CD4-positive, CD25-positive, alpha-beta regulatory T cell (primary cell): ENCODE results near the gene IFT80. TPM values are rescaled to one million over a fixed set of nuclear protein-coding genes. Genes with fewer than 3 reads are reported as not detected.
"Not testable (repeated sequence)": the region's sequence is repeated elsewhere in the genome, so short reads cannot be mapped to it uniquely, and the experiment has no call there.

Experiments
- ATAC-seq, 2 donors: fragments of 150-1000 bp; cut with Tn5 transposase; one replicate each; pipeline ENCODE4 v1.10.0; 2021; ENCODE audit warnings: low read depth in 2 of 2, moderate number of reproducible peaks in 2 of 2, moderate library complexity in 1 of 2
- DNase-seq, 3 donors: peaks; one replicate each; pipeline versions ENCODE4 v3.0.0 to v3.0.0-alpha.2; 2012 to 2022; ENCODE audit warnings: mixed read lengths in 1 of 3
- H3K27ac ChIP-seq: one replicate; pipeline ENCODE4 v1.7.0; 2013; ENCODE audit warnings: mild to moderate bottlenecking, low read length; ENCODE audit not compliant: insufficient read depth, poor library complexity, severe bottlenecking
- H3K27me3 ChIP-seq: one replicate; pipeline ENCODE4 v1.7.0; 2013; ENCODE audit warnings: low read length; ENCODE audit not compliant: control insufficient read depth, insufficient read depth
- H3K36me3 ChIP-seq: one replicate; pipeline ENCODE4 v1.7.0; 2013; ENCODE audit warnings: mild to moderate bottlenecking, low read length, moderate library complexity; ENCODE audit not compliant: control insufficient read depth, insufficient read depth
- H3K4me1 ChIP-seq: 2 replicates; pipeline ENCODE4 v1.7.0; 2013; ENCODE audit warnings: mild to moderate bottlenecking, low read length; ENCODE audit not compliant: insufficient read depth, control insufficient read depth, poor library complexity, severe bottlenecking
- H3K4me3 ChIP-seq: one replicate; pipeline ENCODE4 v1.7.0; 2013; ENCODE audit warnings: low read depth, mild to moderate bottlenecking, low read length, moderate library complexity
- H3K9me3 ChIP-seq, 2 experiments: 1 replicate in 1 of 2; 2 replicates in 1 of 2; pipeline ENCODE4 v1.7.0; 2013; ENCODE audit warnings: low read length in 2 of 2, mild to moderate bottlenecking in 1 of 2, moderate library complexity in 1 of 2; ENCODE audit not compliant: control insufficient read depth in 2 of 2
- H3K27ac Mint-ChIP-seq, 3 donors: one replicate each; pipeline ENCODE4 v1.8.0; 2020 to 2022; ENCODE audit warnings: mild to moderate bottlenecking in 3 of 3, mixed read lengths in 3 of 3, moderate library complexity in 2 of 3
- H3K27me3 Mint-ChIP-seq: one replicate; pipeline ENCODE4 v1.8.0; 2022; ENCODE audit warnings: mild to moderate bottlenecking, mixed read lengths
- H3K36me3 Mint-ChIP-seq: one replicate; pipeline ENCODE4 v1.8.0; 2020; ENCODE audit warnings: mixed read lengths
- H3K4me1 Mint-ChIP-seq, 4 donors: one replicate each; pipeline ENCODE4 v1.8.0; 2020 to 2022; ENCODE audit warnings: mixed read lengths in 4 of 4, mild to moderate bottlenecking in 1 of 4
- H3K4me3 Mint-ChIP-seq, 4 donors: one replicate each; pipeline ENCODE4 v1.8.0; 2020 to 2022; ENCODE audit warnings: mild to moderate bottlenecking in 4 of 4, mixed read lengths in 4 of 4, moderate library complexity in 3 of 4
- H3K9me3 Mint-ChIP-seq, 7 donors: one replicate each; pipeline ENCODE4 v1.8.0; 2020 to 2022; ENCODE audit warnings: mixed read lengths in 7 of 7, mild to moderate bottlenecking in 3 of 7, moderate library complexity in 2 of 7
- polyA plus RNA-seq, 4 donors: library from polyadenylated mRNA; unstranded; fragments of 300-500 nt; fragmentation: Illumina TruSeq; gene quantifications; one replicate each; pipeline ENCODE4 v1.2.3, GENCODE V29; 2021
- total RNA-seq: library from RNA; stranded (reverse); gene quantifications from one replicate; pipeline ENCODE4 v1.2.3, GENCODE V29; 2022

The IFT80 gene
- total and polyA plus RNA-seq, 5 donors from 2014 or later: 3.0 to 35.7 (median 6.3) TPM

- Histone ChIP-seq H3K4me1 (no peaks in the 10 kb centered on the region), H3K27ac (no peak overlapping the region), H3K4me3 (no peak overlapping the region), H3K36me3 (peaks cover 17% of the 10 kb centered on the region), H3K27me3 (no peaks in the 10 kb centered on the region), H3K9me3 (no peaks in the 10 kb centered on the region)
- ATAC-seq (no peak), DNase-seq (no peak)
- no peak overlapping the region for H3K4me3 Mint-ChIP-seq
- H3K9me3 Mint-ChIP-seq: no peaks in the 10 kb centered on the region
- H3K4me1 Mint-ChIP-seq: peaks cover 0 to 5% (median 0%) of the 10 kb centered on the region in 4 donors
- no peaks in the 10 kb centered on the region for H3K27me3 Mint-ChIP-seq
- peaks cover 45% of the 10 kb centered on the region for H3K36me3 Mint-ChIP-seq
- no peak overlapping the region for H3K27ac Mint-ChIP-seq
These were observed 43.2 kb downstream of the IFT80 start for GRCh38 chr3:160355826-160356225.

GRCh38 chr3:160346511-160346910 is 52.5 kb downstream of the IFT80 start:
- Mint-ChIP-seq H3K9me3 (no peaks in the 10 kb centered on the region), H3K27me3 (no peaks in the 10 kb centered on the region)

GRCh38 chr3:160343132-160343531 is 55.9 kb downstream of the IFT80 start:
- no peaks in the 10 kb centered on the region for H3K4me1 Mint-ChIP-seq
- H3K4me3 ChIP-seq: no peak overlapping the region
- H3K4me1 ChIP-seq: no peaks in the 10 kb centered on the region
- no peaks in the 10 kb centered on the region for H3K27me3 Mint-ChIP-seq
- ATAC-seq (no peak), DNase-seq (peak in 2 of 3 donors; percentile 10 to 21)
- H3K4me3 Mint-ChIP-seq: no peak overlapping the region
- H3K27ac Mint-ChIP-seq: no peak overlapping the region
- H3K27ac ChIP-seq: no peak overlapping the region
- peaks cover 10% of the 10 kb centered on the region for H3K36me3 Mint-ChIP-seq
- peaks cover 0 to 1% (median 0%) of the 10 kb centered on the region in 7 donors for H3K9me3 Mint-ChIP-seq
- no peaks in the 10 kb centered on the region for H3K9me3 ChIP-seq
- no peaks in the 10 kb centered on the region for H3K36me3 ChIP-seq
- H3K27me3 ChIP-seq: no peaks in the 10 kb centered on the region

More at GRCh38 chr3:160346511-160346910, 52.5 kb downstream of the IFT80 start:
- Mint-ChIP-seq H3K27ac (peak overlapping the region in 1 of 3 donors; percentile 20), H3K36me3 (peaks cover 8% of the 10 kb centered on the region), H3K4me1 (no peaks in the 10 kb centered on the region), H3K4me3 (no peak overlapping the region)
- DNase-seq (no peak), ATAC-seq (no peak)
- Histone ChIP-seq H3K9me3 (no peaks in the 10 kb centered on the region), H3K27ac (no peak overlapping the region), H3K4me3 (no peak overlapping the region), H3K4me1 (no peaks in the 10 kb centered on the region), H3K36me3 (peaks cover 6% of the 10 kb centered on the region), H3K27me3 (no peaks in the 10 kb centered on the region)

GRCh38 chr3:160340351-160340750 is 58.7 kb downstream of the IFT80 start:
- H3K27me3 ChIP-seq: no peaks in the 10 kb centered on the region
- peaks cover 0 to 7% (median 0%) of the 10 kb centered on the region in 7 donors for H3K9me3 Mint-ChIP-seq
- no peaks in the 10 kb centered on the region for H3K4me1 ChIP-seq
- H3K36me3 Mint-ChIP-seq: peaks cover 5% of the 10 kb centered on the region
- DNase-seq: no peak
- H3K27ac ChIP-seq: no peak overlapping the region
- H3K4me3 ChIP-seq: no peak overlapping the region
- no peaks in the 10 kb centered on the region for H3K9me3 ChIP-seq
- no peak overlapping the region for H3K4me3 Mint-ChIP-seq
- ATAC-seq: no peak
- no peaks in the 10 kb centered on the region for H3K27me3 Mint-ChIP-seq
- H3K4me1 Mint-ChIP-seq: no peaks in the 10 kb centered on the region
- no peak overlapping the region for H3K27ac Mint-ChIP-seq
- no peaks in the 10 kb centered on the region for H3K36me3 ChIP-seq

- ATAC-seq (no peak), DNase-seq (no peak)
- Mint-ChIP-seq H3K27ac (no peak overlapping the region), H3K9me3 (peaks cover 0 to 3% (median 0%) of the 10 kb centered on the region in 7 donors), H3K36me3 (peaks cover 17% of the 10 kb centered on the region), H3K4me3 (no peak overlapping the region), H3K27me3 (no peaks in the 10 kb centered on the region), H3K4me1 (peaks cover 0 to 2% (median 0%) of the 10 kb centered on the region in 4 donors)
- H3K4me1 ChIP-seq: no peaks in the 10 kb centered on the region
- no peak overlapping the region for H3K4me3 ChIP-seq
- no peak overlapping the region for H3K27ac ChIP-seq
- H3K9me3 ChIP-seq: no peaks in the 10 kb centered on the region
- no peaks in the 10 kb centered on the region for H3K27me3 ChIP-seq
- H3K36me3 ChIP-seq: no peaks in the 10 kb centered on the region
These were observed 67.7 kb downstream of the IFT80 start for GRCh38 chr3:160331127-160331937.

GRCh38 chr3:160330690-160331089 is 68.3 kb downstream of the IFT80 start:
- peaks cover 20% of the 10 kb centered on the region for H3K36me3 Mint-ChIP-seq
- no peak for ATAC-seq

GRCh38 chr3:160330109-160330508 is 68.9 kb downstream of the IFT80 start:
- H3K27me3 ChIP-seq: no peaks in the 10 kb centered on the region
- H3K4me1 ChIP-seq: no peaks in the 10 kb centered on the region
- H3K36me3 ChIP-seq: no peaks in the 10 kb centered on the region
- DNase-seq (no peak), ATAC-seq (no peak)
- H3K27ac ChIP-seq: no peak overlapping the region
- H3K9me3 Mint-ChIP-seq: peaks cover 0 to 3% (median 0%) of the 10 kb centered on the region in 7 donors
- no peaks in the 10 kb centered on the region for H3K27me3 Mint-ChIP-seq
- no peak overlapping the region for H3K27ac Mint-ChIP-seq
- no peak overlapping the region for H3K4me3 ChIP-seq
- H3K4me1 Mint-ChIP-seq: peaks cover 0 to 2% (median 0%) of the 10 kb centered on the region in 4 donors
- no peak overlapping the region for H3K4me3 Mint-ChIP-seq
- peaks cover 24% of the 10 kb centered on the region for H3K36me3 Mint-ChIP-seq
- no peaks in the 10 kb centered on the region for H3K9me3 ChIP-seq

More at GRCh38 chr3:160330690-160331089, 68.3 kb downstream of the IFT80 start:
- H3K27me3 Mint-ChIP-seq: no peaks in the 10 kb centered on the region
- H3K4me1 ChIP-seq: no peaks in the 10 kb centered on the region
- peaks cover 0 to 2% (median 0%) of the 10 kb centered on the region in 4 donors for H3K4me1 Mint-ChIP-seq
- no peak overlapping the region for H3K27ac Mint-ChIP-seq
- H3K27me3 ChIP-seq: no peaks in the 10 kb centered on the region
- no peak overlapping the region for H3K27ac ChIP-seq
- DNase-seq: no peak
- H3K9me3 Mint-ChIP-seq: peaks cover 0 to 3% (median 0%) of the 10 kb centered on the region in 7 donors
- no peaks in the 10 kb centered on the region for H3K9me3 ChIP-seq
- H3K4me3 Mint-ChIP-seq: no peak overlapping the region
- H3K36me3 ChIP-seq: no peaks in the 10 kb centered on the region
- no peak overlapping the region for H3K4me3 ChIP-seq

GRCh38 chr3:160326286-160326685 is 72.7 kb downstream of the IFT80 start:
- peak overlapping the region in 1 of 3 donors; percentile 5 for H3K27ac Mint-ChIP-seq
- not testable (repeated sequence) for H3K4me1 Mint-ChIP-seq, H3K27ac ChIP-seq, H3K9me3 ChIP-seq, H3K4me3 ChIP-seq, ATAC-seq, H3K27me3 Mint-ChIP-seq, H3K36me3 ChIP-seq, H3K4me3 Mint-ChIP-seq, H3K27me3 ChIP-seq, H3K4me1 ChIP-seq, DNase-seq, H3K9me3 Mint-ChIP-seq
- peaks cover 28% of the 10 kb centered on the region for H3K36me3 Mint-ChIP-seq
